HG03378 (cell line): ENCODE measurements around the gene GMCL1.

ENCODE experiments used
- ATAC-seq: cut with Tn5 transposase; IDR thresholded peaks from one replicate; pipeline ENCODE4 v1.9.1; 2021; ENCODE audit warnings: mild to moderate bottlenecking, moderate library complexity; ENCODE audit not compliant: unreplicated experiment

Gene GMCL1

GRCh38 chr2:69923116-69923515, 93.7 kb downstream of the GMCL1 start:
- no peak for ATAC-seq

- no peak for ATAC-seq
These were observed 97.5 kb downstream of the GMCL1 start for GRCh38 chr2:69926849-69927515.
